Right cardiac atrium (tissue), 5 donors: ENCODE results near the gene ERC1. TPM values are rescaled to one million over a fixed set of nuclear protein-coding genes. Genes with fewer than 3 reads are reported as not detected.
"Not testable (repeated sequence)": the region's sequence is repeated elsewhere in the genome, so short reads cannot be mapped to it uniquely, and the experiment has no call there.

Source experiments
- ATAC-seq, 2 donors: fragments of 200-7000 bp; cut with Tn5 transposase; one replicate each; pipeline versions ENCODE4 v1.8.0 to v1.9.1; 2020; ENCODE audit warnings: moderate library complexity in 2 of 2, mild to moderate bottlenecking in 1 of 2
- DNase-seq, 3 donors: peaks; one replicate each; pipeline ENCODE4 v3.0.0-alpha.2; 2020
- H3K27ac ChIP-seq: one replicate; pipeline ENCODE4 v1.5.1; 2013; ENCODE audit warnings: mild to moderate bottlenecking, low read length, control low read depth, moderate library complexity
- H3K27me3 ChIP-seq: one replicate; pipeline ENCODE4 v1.6.1; 2013; ENCODE audit not compliant: control insufficient read depth, insufficient read depth
- H3K4me1 ChIP-seq: one replicate; pipeline ENCODE4 v1.6.1; 2013; ENCODE audit warnings: low read length; ENCODE audit not compliant: control insufficient read depth, insufficient read depth
- H3K4me3 ChIP-seq: one replicate; pipeline ENCODE4 v1.5.1; 2013; ENCODE audit warnings: low read length, control low read depth
- H3K9me3 ChIP-seq: one replicate; pipeline ENCODE4 v1.6.1; 2013; ENCODE audit warnings: low read length; ENCODE audit not compliant: control insufficient read depth
- WGBS: extraction: QIAGEN DNeasy Blood & Tissue Kit; methylation state at CpG from one replicate; pipeline ENCODE4 v1.1.7; 2013; 5-methylcytosine and 5-hydroxymethylcytosine counted together
- intact Hi-C, 4 donors: fragments of 100-400 bp; cut with DNase I; formaldehyde crosslinking; loops; one replicate each; pipeline versions ENCODE4 v1.11.0 to v1.14.0; 2022 to 2023
- polyA plus RNA-seq: library from polyadenylated mRNA; stranded (reverse); fragments of 200-250 nt; gene quantifications from one replicate; pipeline ENCODE4 v1.2.3, GENCODE V29; 2013
- total RNA-seq, 4 donors: library from RNA; stranded (reverse); fragmentation: NEBNext Ultra II Directional; extraction: Animal tissue kit (Norgen Biotek cat#: 25700); gene quantifications; one replicate each; pipeline ENCODE4 v1.2.1, GENCODE V29; 2021
- donor health status: healthy with polysubstance abuse.
- donor health status: DM: no; HTN: yes; CAD: no.
- donor health status: DM: no; HTN: no; CAD: no.
- donor health status: DM: no; HTN: yes; CAD: no; lungs with severe emphysema.
- donor health status: DM: yes; HTN: yes; CAD: no.

ERC1 gene
- total and polyA plus RNA-seq, 5 donors = 15.0 to 71.4 (median 62.9) TPM

- H3K4me3 ChIP-seq, H3K27me3 ChIP-seq, ATAC-seq, H3K27ac ChIP-seq, intact Hi-C loops, H3K4me1 ChIP-seq, H3K9me3 ChIP-seq, DNase-seq: not testable (repeated sequence)
- 97% methylated on average over 5 of the region's 5 CpGs for WGBS
Measured at GRCh38 chr12:1208719-1209118, 217.7 kb downstream of the ERC1 start.

- intact Hi-C loops = loop anchor here in 1 of 4 donors (2.0 kb wide), 1 partner anchor 46 kb away; no protein-coding TSS in a partner anchor
- Histone ChIP-seq H3K27ac (no peak overlapping the region), H3K9me3 (no peaks in the 10 kb centered on the region), H3K4me1 (no peaks in the 10 kb centered on the region), H3K27me3 (no peaks in the 10 kb centered on the region), H3K4me3 (no peak overlapping the region)
- WGBS = 85% methylated on average over 8 of the region's 8 CpGs
- DNase-seq (no peak), ATAC-seq (peak in 1 of 2 donors; percentile 30)
Measured at GRCh38 chr12:1212526-1212925, 221.5 kb downstream of the ERC1 start.

GRCh38 chr12:1213205-1213604 is 222.2 kb downstream of the ERC1 start:
- Histone ChIP-seq H3K9me3 (no peaks in the 10 kb centered on the region), H3K4me1 (peaks cover 2% of the 10 kb centered on the region), H3K27ac (no peak overlapping the region), H3K27me3 (no peaks in the 10 kb centered on the region), H3K4me3 (no peak overlapping the region)
- intact Hi-C loops = loop anchor here in 1 of 4 donors (2.0 kb wide), 1 partner anchor 46 kb away; no protein-coding TSS in a partner anchor
- 98% methylated on average over 6 of the region's 6 CpGs for WGBS
- ATAC-seq (no peak), DNase-seq (no peak)

- DNase-seq (no peak), ATAC-seq (no peak)
- H3K4me1 ChIP-seq = peaks cover 2% of the 10 kb centered on the region
- no peaks in the 10 kb centered on the region for H3K9me3 ChIP-seq
- intact Hi-C loops = loop anchor here in 1 of 4 donors (2.0 kb wide), 1 partner anchor 45 kb away; no protein-coding TSS in a partner anchor
- no peaks in the 10 kb centered on the region for H3K27me3 ChIP-seq
- H3K27ac ChIP-seq = no peak overlapping the region
- H3K4me3 ChIP-seq = no peak overlapping the region
- 89% methylated on average over 7 of the region's 7 CpGs for WGBS
Measured at GRCh38 chr12:1213618-1214205, 222.7 kb downstream of the ERC1 start.

DNA sequence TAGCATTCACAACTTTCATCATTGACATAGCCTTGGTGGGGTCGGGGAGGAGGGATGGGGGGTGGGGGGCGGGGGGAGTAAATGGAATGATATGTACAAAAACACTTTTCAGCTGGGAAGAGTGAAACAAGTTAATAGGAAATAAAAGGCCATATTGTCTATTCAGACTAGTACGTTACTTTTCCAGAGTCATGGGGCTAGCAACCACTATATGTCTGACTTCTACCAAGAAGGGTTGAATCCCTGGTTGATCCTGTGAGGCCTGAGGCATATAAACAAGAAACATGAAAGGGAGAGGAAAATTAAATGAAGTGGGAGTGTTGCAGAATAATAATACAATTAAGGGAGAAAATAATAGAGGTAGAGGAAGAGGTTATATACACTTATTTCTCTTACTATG is 225.5 kb downstream of the ERC1 start:
- Histone ChIP-seq H3K27ac (peak overlapping the region; percentile 29), H3K4me3 (no peak overlapping the region), H3K9me3 (no peaks in the 10 kb centered on the region), H3K27me3 (no peaks in the 10 kb centered on the region), H3K4me1 (peaks cover 2% of the 10 kb centered on the region)
- intact Hi-C loops = no loop called here
- 82% methylated on average over 3 of the region's 3 CpGs for WGBS
- ATAC-seq = no peak
- DNase-seq = no peak

GRCh38 chr12:1217191-1217949 is 226.3 kb downstream of the ERC1 start:
- WGBS = 20% methylated on average over 6 of the region's 6 CpGs
- DNase-seq (no peak), ATAC-seq (peak; percentile 80 to 96)
- Histone ChIP-seq H3K9me3 (no peaks in the 10 kb centered on the region), H3K4me3 (no peak overlapping the region), H3K27ac (peak overlapping the region; percentile 87), H3K27me3 (no peaks in the 10 kb centered on the region), H3K4me1 (peaks cover 2% of the 10 kb centered on the region)
- intact Hi-C loops = no loop called here

DNA sequence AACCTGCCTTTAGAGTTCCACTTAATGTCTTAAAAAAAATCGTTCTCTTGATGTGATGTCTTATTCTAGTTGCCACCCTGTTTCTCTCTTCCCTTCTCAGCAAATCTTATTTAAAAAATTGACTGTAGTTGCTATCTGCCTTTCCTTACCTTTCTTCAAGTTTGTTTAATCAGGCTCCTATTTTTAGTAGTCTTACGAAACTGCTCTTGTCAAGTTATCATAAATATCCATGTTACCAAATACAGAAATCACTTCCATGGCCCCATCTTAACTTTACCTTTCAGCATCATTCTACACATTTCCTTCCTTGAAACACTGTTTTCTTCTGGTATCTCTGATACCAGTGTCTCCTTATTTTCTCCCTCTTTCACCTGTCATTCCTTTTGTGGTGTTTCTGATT is 227.3 kb downstream of the ERC1 start:
- H3K4me3 ChIP-seq = no peak overlapping the region
- no peaks in the 10 kb centered on the region for H3K9me3 ChIP-seq
- 75% methylated on average over 2 of the region's 2 CpGs for WGBS
- no peak for DNase-seq
- no peak overlapping the region for H3K27ac ChIP-seq
- no peaks in the 10 kb centered on the region for H3K27me3 ChIP-seq
- peaks cover 2% of the 10 kb centered on the region for H3K4me1 ChIP-seq
- ATAC-seq = no peak
- intact Hi-C loops = no loop called here

DNA sequence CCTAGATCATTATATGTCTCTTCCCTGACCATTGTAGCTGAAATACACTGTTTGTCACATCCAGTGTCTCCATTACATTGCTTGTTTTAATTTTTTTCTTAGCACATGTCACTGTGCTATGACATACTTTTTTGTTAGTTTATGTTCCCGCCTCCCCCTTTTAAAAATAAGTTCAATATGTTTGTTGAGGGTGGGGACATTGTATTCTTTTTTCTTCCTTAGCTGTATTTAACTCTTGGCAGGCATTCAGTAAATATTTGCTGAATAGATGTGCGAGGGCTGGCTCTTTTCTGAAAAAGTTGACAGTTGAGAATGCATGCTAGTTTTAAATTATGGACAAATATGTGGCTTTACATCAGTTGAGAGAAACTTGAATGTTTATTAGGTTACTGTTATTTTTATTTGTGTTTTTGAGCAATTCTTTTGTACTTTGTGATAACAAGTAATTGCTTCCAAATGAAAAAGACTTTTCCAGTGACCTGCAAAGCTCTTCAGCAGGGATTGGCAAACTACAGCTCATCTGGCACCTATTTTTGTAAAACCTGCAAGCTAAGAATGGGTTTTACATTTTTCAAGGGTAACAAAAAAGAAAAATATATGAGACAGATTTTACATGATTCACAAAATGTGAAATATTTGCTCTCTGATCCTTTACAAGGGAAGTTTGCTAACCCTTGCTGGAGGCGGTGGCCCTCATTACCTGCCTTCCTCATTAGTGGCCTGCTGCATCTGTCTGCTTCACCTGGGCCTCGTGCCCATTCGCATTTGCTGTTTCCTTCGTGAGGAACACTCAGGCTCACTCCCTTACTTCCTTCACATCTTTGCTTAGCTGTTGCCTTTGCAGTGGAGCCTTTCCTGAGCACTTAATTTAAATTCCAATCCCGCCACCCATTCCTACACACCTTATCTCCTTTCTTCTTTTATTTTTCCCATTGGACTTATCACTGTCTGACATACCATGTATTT is 229.4 kb downstream of the ERC1 start:
- Histone ChIP-seq H3K27me3 (no peaks in the 10 kb centered on the region), H3K4me3 (no peak overlapping the region), H3K4me1 (peaks cover 2% of the 10 kb centered on the region), H3K27ac (peak overlapping the region; percentile 4), H3K9me3 (no peaks in the 10 kb centered on the region)
- 47% methylated on average over 7 of the region's 7 CpGs for WGBS
- intact Hi-C loops = no loop called here
- no peak for ATAC-seq
- peak in 1 of 3 donors; percentile 17 for DNase-seq

DNA sequence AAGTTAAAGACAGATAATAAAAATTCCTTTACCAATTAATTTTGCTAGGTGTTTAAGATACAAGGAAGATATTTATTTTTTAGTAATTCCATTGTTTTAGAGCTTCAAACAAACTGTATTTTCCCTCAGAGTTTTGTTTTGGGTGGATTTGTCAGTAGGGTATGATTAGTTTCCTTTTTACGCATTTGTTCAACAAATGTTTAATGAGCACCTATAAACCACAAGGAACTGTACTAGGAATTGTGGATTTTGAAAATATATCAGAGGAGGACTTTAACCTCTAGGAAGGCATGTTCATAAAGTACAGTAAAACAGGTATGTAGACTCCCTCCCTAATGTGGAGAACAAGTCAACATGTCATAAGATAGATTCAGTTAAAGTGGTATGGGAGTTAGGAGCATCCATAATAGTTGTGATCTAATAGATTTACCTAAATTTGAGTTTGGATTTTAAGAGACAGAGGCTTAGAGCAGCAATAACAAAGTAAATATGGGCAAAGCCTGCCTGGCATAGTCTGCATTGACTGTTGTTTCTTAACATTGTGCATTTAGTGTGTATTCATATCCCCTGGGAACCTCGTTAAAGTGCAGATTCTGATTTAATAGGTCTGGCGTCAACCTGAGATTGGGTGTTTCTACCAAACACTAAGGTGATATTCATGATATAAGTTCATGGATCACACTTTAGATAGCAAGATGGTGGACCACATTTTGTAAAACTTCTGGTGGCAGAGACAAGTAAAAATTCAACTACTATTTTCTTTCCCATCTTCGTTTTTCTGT is 232.0 kb downstream of the ERC1 start:
- intact Hi-C loops = no loop called here
- H3K9me3 ChIP-seq = no peaks in the 10 kb centered on the region
- no peaks in the 10 kb centered on the region for H3K27me3 ChIP-seq
- DNase-seq (no peak), ATAC-seq (no peak)
- WGBS = 97% methylated on average over 4 of the region's 4 CpGs
- H3K4me3 ChIP-seq = no peak overlapping the region
- no peaks in the 10 kb centered on the region for H3K4me1 ChIP-seq
- no peak overlapping the region for H3K27ac ChIP-seq

- H3K4me1 ChIP-seq = no peaks in the 10 kb centered on the region
- H3K27ac ChIP-seq = no peak overlapping the region
- DNase-seq (no peak), ATAC-seq (no peak)
- 88% methylated on average over 3 of the region's 3 CpGs for WGBS
- H3K4me3 ChIP-seq = no peak overlapping the region
- no peaks in the 10 kb centered on the region for H3K27me3 ChIP-seq
- no peaks in the 10 kb centered on the region for H3K9me3 ChIP-seq
- intact Hi-C loops = no loop called here
Measured at GRCh38 chr12:1226951-1227350, 235.9 kb downstream of the ERC1 start.
